Measurements from ENCODE around the gene INSIG1. TPM values are rescaled to one million over a fixed set of nuclear protein-coding genes. Genes with fewer than 3 reads are reported as not detected.

Gene INSIG1
- total RNA-seq, 4 donors from 2014 or later, result 36.3 to 147 (median 100) TPM

DNA sequence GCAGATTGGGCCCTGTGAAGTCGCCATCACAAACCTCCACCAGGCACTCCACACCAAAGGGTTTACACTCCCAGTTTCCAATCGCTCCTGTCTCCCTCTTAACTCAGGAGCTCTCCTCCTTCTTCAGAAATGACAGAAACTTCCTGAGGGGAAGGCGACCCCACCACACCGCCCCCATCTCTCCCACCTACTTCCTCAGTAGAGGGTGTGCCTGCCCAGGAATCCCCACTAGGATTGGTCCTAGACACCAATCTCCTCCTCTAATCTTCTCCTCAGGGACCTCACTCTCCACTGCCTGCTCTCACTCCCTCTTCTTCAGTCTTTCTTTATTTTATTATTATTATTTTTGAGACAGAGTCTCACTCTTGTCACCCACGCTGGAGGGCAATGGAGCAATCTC lies 5.9 kb upstream of the INSIG1 start:
- no peaks in the 10 kb centered on the region for H3K9me3 ChIP-seq
- H3K4me1 ChIP-seq, result peaks cover 0 to 6% (median 0%) of the 10 kb centered on the region in 4 donors
- H3K27ac ChIP-seq, result no peak overlapping the region
- H3K36me3 ChIP-seq, result no peaks in the 10 kb centered on the region
- H3K4me3 ChIP-seq, result no peak overlapping the region
- TF ChIP-seq, protein P1, sequence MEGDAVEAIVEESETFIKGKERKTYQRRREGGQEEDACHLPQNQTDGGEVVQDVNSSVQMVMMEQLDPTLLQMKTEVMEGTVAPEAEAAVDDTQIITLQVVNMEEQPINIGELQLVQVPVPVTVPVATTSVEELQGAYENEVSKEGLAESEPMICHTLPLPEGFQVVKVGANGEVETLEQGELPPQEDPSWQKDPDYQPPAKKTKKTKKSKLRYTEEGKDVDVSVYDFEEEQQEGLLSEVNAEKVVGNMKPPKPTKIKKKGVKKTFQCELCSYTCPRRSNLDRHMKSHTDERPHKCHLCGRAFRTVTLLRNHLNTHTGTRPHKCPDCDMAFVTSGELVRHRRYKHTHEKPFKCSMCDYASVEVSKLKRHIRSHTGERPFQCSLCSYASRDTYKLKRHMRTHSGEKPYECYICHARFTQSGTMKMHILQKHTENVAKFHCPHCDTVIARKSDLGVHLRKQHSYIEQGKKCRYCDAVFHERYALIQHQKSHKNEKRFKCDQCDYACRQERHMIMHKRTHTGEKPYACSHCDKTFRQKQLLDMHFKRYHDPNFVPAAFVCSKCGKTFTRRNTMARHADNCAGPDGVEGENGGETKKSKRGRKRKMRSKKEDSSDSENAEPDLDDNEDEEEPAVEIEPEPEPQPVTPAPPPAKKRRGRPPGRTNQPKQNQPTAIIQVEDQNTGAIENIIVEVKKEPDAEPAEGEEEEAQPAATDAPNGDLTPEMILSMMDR (IDR thresholded peaks at IDR 0.05), result no peak
- no peak for TF ChIP-seq POLR2A (IDR thresholded peaks at IDR 0.05)
- DNase-seq, result peak in 1 of 3 donors; percentile 11
- no peaks in the 10 kb centered on the region for H3K27me3 ChIP-seq

GRCh38 chr7:155292680-155293226 lies 4.9 kb upstream of the INSIG1 start:
- DNase-seq, result peak in 1 of 3 donors; percentile 23
- TF ChIP-seq, protein P1 (IDR thresholded peaks at IDR 0.05), result no peak
- TF ChIP-seq POLR2A (IDR thresholded peaks at IDR 0.05), result no peak
- H3K27me3 ChIP-seq, result no peaks in the 10 kb centered on the region
- H3K4me3 ChIP-seq, result no peak overlapping the region
- no peaks in the 10 kb centered on the region for H3K36me3 ChIP-seq
- no peak overlapping the region for H3K27ac ChIP-seq
- peaks cover 0 to 6% (median 0%) of the 10 kb centered on the region in 4 donors for H3K4me1 ChIP-seq
- no peaks in the 10 kb centered on the region for H3K9me3 ChIP-seq

DNA sequence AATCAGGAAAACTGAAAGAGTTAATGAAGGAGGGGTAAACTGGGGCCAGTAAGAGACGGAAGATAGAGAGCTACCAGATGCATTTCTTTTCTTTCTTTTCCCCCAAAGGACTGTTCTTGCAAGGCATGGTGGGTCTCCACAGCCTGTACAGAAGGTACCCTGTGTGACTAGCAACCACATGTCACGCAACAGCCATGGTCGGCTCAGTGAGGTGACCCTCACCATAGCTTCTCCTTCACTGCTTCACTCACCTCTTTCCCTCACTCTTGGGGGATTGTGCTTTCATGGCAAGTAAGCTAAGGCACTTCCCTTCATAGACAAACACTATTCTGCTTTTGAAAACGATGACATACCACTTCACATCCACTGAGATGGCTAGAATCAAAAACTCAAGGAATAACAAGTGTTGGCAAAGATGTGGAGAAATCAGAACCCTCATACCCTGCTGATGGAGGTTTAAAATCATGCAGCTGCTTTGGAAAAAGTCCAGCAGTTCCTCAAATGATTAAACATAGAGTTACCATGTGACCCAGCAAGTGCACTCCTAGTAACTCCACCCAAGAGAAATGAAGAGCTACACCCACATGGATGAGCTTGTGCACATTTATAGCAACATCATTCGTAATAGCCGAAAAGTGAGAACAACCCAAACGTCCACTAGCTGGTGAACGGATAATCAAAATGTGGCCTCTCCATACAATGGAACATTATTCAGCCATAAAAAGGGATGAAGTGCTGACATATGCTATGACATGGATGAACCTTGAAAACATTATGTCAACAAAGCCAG lies 3.8 kb upstream of the INSIG1 start:
- TF ChIP-seq, protein P1 (IDR thresholded peaks at IDR 0.05), result no peak
- no peak for TF ChIP-seq POLR2A (IDR thresholded peaks at IDR 0.05)
- peak in 1 of 3 donors; percentile 30 for DNase-seq

DNA sequence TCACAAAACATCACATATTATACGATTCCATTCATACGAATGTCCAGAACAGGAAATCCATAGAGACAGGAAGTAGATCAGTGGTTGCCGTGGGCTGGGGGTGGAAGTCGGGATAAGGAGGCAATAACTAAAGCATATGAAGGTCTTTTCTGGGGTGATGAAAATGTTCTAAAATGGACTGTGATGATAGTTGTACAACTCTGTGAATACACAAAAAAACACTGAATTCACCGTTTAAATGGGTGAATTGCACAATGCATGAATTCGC lies 3.2 kb upstream of the INSIG1 start:
- Histone ChIP-seq H3K4me1 (peaks cover 0 to 7% (median 1%) of the 10 kb centered on the region in 4 donors), H3K4me3 (no peak overlapping the region), H3K27ac (no peak overlapping the region), H3K9me3 (no peaks in the 10 kb centered on the region), H3K27me3 (no peaks in the 10 kb centered on the region), H3K36me3 (no peaks in the 10 kb centered on the region)
- no peak for TF ChIP-seq POLR2A (IDR thresholded peaks at IDR 0.05)
- TF ChIP-seq, protein P1 (IDR thresholded peaks at IDR 0.05), result no peak
- peak in 1 of 3 donors; percentile 24 for DNase-seq

More for the DNA sequence above, 3.8 kb upstream of the INSIG1 start:
- H3K9me3 ChIP-seq, result no peaks in the 10 kb centered on the region
- H3K27me3 ChIP-seq, result no peaks in the 10 kb centered on the region
- peaks cover 0 to 6% (median 0%) of the 10 kb centered on the region in 4 donors for H3K4me1 ChIP-seq
- H3K4me3 ChIP-seq, result no peak overlapping the region
- H3K36me3 ChIP-seq, result no peaks in the 10 kb centered on the region
- H3K27ac ChIP-seq, result no peak overlapping the region

GRCh38 chr7:155295511-155295910 lies 2.2 kb upstream of the INSIG1 start:
- Histone ChIP-seq H3K36me3 (no peaks in the 10 kb centered on the region), H3K4me3 (no peak overlapping the region), H3K27ac (no peak overlapping the region), H3K27me3 (no peaks in the 10 kb centered on the region), H3K4me1 (peaks cover 0 to 16% (median 4%) of the 10 kb centered on the region in 4 donors), H3K9me3 (no peaks in the 10 kb centered on the region)
- no peak for TF ChIP-seq POLR2A (IDR thresholded peaks at IDR 0.05)
- TF ChIP-seq, protein P1 (IDR thresholded peaks at IDR 0.05), result no peak
- peak in 1 of 3 donors; percentile 42 for DNase-seq

All from Peyer's patch (tissue), 4 donors.